NCI-H1930 (cell line): ENCODE data around the gene PLSCR3.
"Not testable (repeated sequence)": the region's sequence is repeated elsewhere in the genome, so short reads cannot be mapped to it uniquely, and the experiment has no call there.

ENCODE experiments used
- DNase-seq, 2 experiments: peaks; one replicate each; lab custom pipeline; 2025; lab: John Stamatoyannopoulos, UW

PLSCR3 gene

DNA sequence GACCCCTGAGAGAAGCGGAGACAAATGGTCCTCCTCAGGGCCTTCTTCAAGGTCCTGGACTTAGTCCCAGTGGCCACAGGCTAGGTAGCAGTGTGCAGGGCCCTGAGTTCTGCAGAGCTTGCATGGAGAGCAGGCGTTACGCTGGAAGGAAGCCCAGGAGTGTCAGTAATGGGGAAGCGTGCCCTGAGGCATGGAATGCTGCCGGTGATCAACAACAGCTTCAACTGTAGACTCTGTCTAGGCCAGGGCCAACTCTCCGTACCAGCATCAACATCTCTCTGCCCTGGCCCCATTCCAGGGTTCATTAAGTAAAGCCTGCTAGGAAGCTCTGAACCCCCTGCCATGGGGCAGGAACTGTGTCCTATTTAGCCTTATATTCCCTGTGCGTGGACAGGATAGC, 14.0 kb downstream of the PLSCR3 start:
- DNase-seq: no peak

GRCh38 chr17:7379134-7379533, 15.2 kb downstream of the PLSCR3 start:
- no peak for DNase-seq

- no peak for DNase-seq
These were observed 20.0 kb downstream of the PLSCR3 start for GRCh38 chr17:7374353-7374752.

GRCh38 chr17:7370853-7371252, 23.5 kb downstream of the PLSCR3 start:
- DNase-seq: no peak

DNA sequence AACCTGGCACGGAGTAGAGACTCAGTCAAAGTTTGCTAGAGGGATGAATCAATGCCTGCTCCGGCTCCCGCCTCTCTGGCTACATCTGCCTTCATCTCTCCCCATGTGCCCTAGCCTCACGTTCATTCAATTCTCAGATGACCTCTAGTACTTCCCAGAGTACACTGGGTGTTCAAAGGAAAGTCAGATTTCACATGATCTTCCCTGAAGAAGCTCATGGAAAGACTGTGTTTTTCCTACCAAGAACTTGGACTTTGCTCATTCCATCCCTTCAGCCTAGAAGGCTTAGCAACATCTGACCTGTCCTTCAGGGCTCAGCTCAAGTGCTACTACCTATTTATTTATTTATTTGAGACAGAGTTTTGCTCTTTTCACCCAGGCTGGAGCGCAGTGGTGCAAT, 24.5 kb downstream of the PLSCR3 start:
- no peak for DNase-seq

DNA sequence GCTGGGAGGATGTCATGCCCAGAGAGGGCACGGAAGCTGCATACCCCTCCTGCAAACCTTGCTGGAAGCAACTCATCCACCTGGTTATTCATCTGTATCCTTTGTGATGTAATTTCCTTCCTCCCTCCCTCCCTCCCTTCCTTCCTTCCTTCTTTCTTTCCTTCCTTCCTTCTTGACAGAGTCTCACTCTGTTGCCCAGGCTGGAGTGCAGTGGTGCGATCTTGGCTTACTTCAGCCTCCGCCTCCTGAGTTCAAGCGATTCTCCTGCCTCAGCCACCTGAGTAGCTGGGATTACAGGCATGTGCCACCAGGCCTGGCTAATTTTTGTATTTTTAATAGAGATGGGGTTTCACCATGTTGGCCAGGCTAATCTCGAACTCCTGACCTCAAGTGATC, 25.7 kb downstream of the PLSCR3 start:
- DNase-seq: not testable (repeated sequence)

- no peak for DNase-seq
These were observed 26.3 kb downstream of the PLSCR3 start for GRCh38 chr17:7367918-7368598.

DNA sequence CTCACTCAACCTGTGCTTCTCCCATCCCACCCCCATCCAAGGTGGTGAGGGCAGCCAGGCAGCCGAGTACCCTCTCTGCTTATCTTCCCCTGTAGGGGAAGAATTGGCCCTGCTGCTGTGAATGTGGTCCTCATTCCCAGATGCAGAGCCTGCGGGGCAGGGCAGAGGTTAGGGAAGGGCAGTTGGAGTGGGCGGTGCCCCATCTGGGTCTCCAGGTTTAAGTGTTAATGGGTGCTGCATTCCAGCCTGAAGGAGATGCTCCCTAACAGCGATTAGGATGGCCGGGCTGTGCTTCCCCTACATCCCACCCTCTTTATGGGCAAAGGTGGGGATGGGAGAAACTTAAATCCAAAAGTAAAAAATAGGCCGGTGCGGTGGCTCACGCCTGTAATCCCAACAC, 27.2 kb downstream of the PLSCR3 start:
- DNase-seq: no peak

GRCh38 chr17:7365963-7366362, 28.4 kb downstream of the PLSCR3 start:
- DNase-seq: not testable (repeated sequence)

DNA sequence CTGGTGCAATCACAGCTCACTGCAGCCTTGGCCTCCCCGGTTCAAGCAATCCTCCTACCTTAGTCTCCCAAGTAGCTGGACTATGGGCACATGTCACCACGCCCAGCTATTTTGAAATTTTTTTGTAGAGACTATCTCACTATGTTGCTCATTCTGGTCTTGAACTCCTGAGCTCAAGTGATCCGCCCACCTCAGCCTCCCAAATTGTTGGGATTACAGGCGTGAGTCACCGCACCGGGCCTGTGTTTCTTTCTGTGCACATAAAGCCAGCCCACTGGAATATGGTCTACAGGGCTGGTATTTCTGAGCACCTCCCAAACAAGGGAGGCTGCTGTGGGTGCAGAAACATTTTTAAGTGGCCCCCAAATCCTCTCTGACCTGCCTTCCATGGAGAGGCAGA, 31.0 kb downstream of the PLSCR3 start:
- no peak for DNase-seq

- DNase-seq: no peak
These were observed 32.4 kb downstream of the PLSCR3 start for GRCh38 chr17:7361906-7362305.

DNA sequence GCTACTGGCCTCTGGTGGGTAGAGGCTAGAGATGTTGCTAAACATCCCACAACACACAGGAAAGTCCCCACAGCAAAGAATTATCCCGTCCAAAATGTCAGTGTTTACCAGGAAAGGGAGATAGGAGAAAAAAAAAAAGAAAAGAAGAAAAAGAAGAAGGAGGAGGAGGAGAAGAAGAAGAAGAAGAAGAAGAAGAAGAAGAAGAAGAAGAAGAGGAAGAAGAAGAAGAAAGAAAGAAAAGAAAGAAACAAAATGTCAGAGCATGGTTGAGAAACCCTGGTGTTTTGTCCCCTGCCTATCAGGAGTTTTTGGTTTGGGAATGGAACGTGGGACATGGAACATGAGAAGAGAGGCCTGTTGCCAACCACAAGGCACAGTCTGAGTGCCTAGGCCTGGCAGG, 36.9 kb downstream of the PLSCR3 start:
- DNase-seq: no peak

GRCh38 chr17:7356756-7357155, 37.6 kb downstream of the PLSCR3 start:
- no peak for DNase-seq

GRCh38 chr17:7356072-7356549, 38.2 kb downstream of the PLSCR3 start:
- peak; percentile 55 to 74 for DNase-seq

DNA sequence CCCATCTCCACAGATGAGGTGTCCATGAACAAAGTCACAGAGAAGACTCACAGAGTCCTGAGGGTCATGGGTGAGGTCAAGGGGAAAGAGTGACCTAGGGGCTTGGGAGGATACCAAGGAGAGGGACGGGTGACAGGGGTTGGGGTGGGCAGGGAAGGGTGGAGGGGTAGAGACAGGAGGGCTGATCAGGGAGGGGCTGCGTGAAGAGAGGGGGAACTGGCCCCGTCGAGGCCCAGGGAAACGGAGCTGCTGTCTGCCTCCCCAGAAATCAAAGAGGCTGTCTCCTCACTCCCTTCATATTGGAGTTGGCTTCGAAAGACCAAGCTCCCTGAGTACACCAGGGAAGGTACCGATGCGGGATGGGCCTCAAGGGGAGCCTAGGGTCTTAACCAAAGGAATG, 38.8 kb downstream of the PLSCR3 start:
- no peak for DNase-seq

- no peak for DNase-seq
These were observed 39.3 kb downstream of the PLSCR3 start, which contains the start of gene TMEM95 for GRCh38 chr17:7355053-7355452. TSS of gene TMEM95 (plus strand) at chr17:7355156. CDS start at chr17:7355205, 49 bp downstream.

- DNase-seq: no peak
These were observed 40.0 kb downstream of the PLSCR3 start for GRCh38 chr17:7354262-7354843.

GRCh38 chr17:7352910-7353635, 41.3 kb downstream of the PLSCR3 start:
- no peak for DNase-seq

DNA sequence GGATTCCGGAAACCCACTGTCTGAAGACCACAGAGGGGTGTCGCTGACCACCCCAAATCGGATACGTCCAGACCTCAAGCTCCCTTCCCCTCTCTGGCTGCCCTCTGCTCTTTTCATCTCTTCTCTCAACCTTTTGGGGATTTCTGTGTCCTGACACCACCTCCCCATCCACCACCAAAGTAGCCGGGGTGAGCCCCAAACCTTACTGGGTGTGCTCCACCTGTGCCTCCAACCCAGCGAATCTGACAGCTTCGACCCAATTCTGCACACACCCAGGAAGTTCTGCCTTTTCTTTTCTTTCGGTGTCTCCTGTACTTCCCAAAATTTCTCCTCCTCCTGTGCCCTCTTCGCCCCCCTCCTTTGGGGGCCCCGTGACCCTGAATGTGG, 41.8 kb downstream of the PLSCR3 start:
- DNase-seq: no peak

- peak; percentile 14 to 74 for DNase-seq
These were observed 42.4 kb downstream of the PLSCR3 start, which contains the start of gene KCTD11 for GRCh38 chr17:7351665-7352502. TSS of gene KCTD11 (plus strand) at chr17:7352162.

DNA sequence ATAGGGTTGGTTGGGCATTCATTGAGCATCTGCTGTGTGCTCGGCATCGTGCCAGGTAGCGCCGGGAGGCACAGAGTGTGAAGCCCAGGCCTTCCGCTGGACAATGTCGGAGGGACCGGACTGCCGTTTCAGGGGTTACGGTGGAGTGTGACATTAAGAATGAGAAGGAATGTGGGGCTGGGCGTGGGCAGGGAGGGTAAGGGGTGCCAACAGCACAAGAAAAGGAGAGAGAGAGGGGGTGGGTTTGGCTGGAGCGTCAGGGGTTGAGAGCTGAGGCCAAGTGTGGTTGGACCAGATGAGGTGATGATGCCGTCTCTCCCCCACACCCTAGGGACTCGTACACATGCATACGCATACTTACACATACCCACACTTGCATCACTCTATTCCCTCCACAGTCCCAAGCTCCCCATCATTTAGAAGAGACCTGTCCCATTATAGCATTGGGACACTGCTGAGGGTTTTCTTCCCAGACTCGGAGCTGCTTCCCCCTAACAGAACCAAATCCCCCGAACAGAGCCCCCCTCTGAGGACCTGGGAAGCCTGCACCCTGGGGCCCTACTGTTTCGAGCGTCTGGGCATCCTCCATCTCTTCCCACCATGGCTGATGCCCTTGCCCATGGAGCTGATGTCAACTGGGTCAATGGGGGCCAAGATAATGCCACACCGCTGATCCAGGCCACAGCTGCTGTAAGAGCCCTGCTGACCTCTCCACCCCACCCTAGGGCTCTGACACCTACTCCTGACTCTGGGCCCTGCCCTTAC, 45.7 kb downstream of the PLSCR3 start:
- DNase-seq: no peak
